ENCODE data around the gene CNNM4. TPM values are rescaled to one million over a fixed set of nuclear protein-coding genes. Genes with fewer than 3 reads are reported as not detected.

The CNNM4 gene
- polyA plus RNA-seq, 1 donor = 17.9 TPM

DNA sequence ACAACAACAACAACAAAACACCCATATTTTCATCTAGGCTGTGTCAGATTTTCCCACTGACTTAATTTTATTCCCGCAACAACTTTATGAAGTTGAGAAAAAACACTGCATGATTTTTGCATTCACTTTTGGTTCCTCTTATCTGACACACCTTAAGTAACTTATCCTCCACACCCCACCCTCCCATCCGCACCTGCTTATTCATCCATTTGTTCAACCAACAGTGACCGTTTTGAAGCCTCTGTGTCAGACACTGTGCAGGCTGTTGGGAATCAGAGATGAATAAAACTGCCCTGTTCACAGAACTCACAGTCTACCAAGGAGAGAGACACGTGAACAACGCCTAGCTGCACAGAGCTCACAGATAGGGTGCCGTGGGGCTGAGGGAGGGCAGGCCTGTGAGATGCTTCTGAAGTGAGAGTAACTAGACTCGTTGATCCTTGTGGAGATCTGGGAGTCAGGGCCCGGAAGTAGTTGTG, 7.4 kb downstream of the CNNM4 start:
- DNase-seq = peak in 1 of 2 donors; percentile 78
- 67% methylated on average over 1 of the region's 8 CpGs for WGBS (ENCODE audit: insufficient coverage, low lambda C conversion rate)
- no peaks in the 10 kb centered on the region for H3K36me3 ChIP-seq (ENCODE audit: control insufficient read depth, insufficient read depth, low read length)
- H3K4me1 ChIP-seq (ENCODE audit: control insufficient read depth, insufficient read depth, low read length) = peaks cover 62% of the 10 kb centered on the region
- no peak overlapping the region for H3K4me3 ChIP-seq (ENCODE audit: low read length)
- H3K27me3 ChIP-seq (ENCODE audit: control insufficient read depth, insufficient read depth, low read length) = no peaks in the 10 kb centered on the region
- H3K9me3 ChIP-seq (ENCODE audit: control insufficient read depth, low read depth, low read length) = no peaks in the 10 kb centered on the region
- H3K27ac ChIP-seq (ENCODE audit: low read length) = peak overlapping the region; percentile 80

DNA sequence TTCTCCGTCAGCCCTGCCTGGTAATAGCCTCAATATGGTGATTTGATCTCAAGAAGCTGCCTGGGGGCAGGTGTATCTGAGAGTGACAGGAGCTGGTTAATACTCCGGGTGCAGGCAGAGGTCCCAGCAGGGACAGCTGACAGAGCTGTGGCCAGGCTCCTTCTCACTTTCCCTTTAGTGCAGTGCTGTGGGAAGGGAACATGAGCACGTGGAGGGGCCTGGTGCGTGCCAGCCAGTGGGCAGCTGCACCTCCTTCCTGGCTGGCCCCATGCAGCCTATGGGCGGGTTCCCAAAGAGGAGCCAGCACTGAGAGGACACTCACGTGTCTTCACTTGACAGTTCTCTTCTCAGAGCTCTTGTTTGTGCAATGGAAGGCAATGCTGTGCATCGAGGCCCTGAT, 9.1 kb downstream of the CNNM4 start:
- Histone ChIP-seq H3K27me3 (ENCODE audit: control insufficient read depth, insufficient read depth, low read length) (no peaks in the 10 kb centered on the region), H3K27ac (ENCODE audit: low read length) (no peak overlapping the region), H3K4me1 (ENCODE audit: control insufficient read depth, insufficient read depth, low read length) (peaks cover 63% of the 10 kb centered on the region), H3K36me3 (ENCODE audit: control insufficient read depth, insufficient read depth, low read length) (no peaks in the 10 kb centered on the region), H3K9me3 (ENCODE audit: control insufficient read depth, low read depth, low read length) (no peaks in the 10 kb centered on the region), H3K4me3 (ENCODE audit: low read length) (no peak overlapping the region)
- WGBS (ENCODE audit: insufficient coverage, low lambda C conversion rate) = no CpG with 5 or more reads among the region's 7 CpGs
- DNase-seq = no peak

DNA sequence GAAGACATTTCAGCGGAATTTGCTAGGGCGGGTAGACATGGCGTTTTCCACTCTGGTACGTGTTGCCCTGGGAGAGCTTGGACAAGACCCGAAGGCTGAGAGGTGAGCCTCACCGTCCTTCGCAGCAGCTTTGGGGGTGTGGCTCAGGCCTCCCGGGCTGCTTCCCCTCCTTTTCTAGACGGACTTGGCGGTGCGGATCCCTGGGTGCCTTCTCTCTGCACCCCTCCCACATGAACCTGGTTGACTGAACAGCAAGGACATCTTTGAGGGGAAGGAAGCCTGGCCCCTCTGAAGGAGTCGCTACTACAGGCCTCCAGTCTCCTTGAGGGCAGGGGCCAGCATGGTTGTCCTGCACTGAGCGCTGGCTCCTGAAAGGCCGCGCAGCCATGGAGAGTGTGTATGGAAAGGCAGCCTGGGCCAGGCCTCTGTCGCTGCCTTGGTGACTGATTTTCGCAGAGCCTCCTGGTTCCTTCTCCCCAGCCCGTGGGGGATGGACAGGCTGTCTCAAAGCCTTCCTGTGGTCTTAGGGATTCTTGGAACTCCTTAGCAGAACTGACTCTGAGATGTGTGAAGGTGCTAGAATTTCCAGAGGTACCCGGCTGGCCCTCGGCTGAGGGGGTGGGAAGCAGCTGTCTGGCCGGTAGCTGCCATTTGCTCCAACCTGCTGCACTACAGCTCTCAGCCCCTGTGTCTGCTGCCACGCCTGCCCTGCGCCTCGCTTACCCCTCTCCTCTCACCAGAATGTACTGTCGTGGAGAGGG, 9.9 kb downstream of the CNNM4 start:
- DNase-seq = no peak
- WGBS (ENCODE audit: insufficient coverage, low lambda C conversion rate) = 40% methylated on average over 1 of the region's 25 CpGs
- Histone ChIP-seq H3K4me1 (ENCODE audit: control insufficient read depth, insufficient read depth, low read length) (peaks cover 58% of the 10 kb centered on the region), H3K36me3 (ENCODE audit: control insufficient read depth, insufficient read depth, low read length) (no peaks in the 10 kb centered on the region), H3K27me3 (ENCODE audit: control insufficient read depth, insufficient read depth, low read length) (no peaks in the 10 kb centered on the region), H3K4me3 (ENCODE audit: low read length) (no peak overlapping the region), H3K27ac (ENCODE audit: low read length) (no peak overlapping the region), H3K9me3 (ENCODE audit: control insufficient read depth, low read depth, low read length) (no peaks in the 10 kb centered on the region)

DNA sequence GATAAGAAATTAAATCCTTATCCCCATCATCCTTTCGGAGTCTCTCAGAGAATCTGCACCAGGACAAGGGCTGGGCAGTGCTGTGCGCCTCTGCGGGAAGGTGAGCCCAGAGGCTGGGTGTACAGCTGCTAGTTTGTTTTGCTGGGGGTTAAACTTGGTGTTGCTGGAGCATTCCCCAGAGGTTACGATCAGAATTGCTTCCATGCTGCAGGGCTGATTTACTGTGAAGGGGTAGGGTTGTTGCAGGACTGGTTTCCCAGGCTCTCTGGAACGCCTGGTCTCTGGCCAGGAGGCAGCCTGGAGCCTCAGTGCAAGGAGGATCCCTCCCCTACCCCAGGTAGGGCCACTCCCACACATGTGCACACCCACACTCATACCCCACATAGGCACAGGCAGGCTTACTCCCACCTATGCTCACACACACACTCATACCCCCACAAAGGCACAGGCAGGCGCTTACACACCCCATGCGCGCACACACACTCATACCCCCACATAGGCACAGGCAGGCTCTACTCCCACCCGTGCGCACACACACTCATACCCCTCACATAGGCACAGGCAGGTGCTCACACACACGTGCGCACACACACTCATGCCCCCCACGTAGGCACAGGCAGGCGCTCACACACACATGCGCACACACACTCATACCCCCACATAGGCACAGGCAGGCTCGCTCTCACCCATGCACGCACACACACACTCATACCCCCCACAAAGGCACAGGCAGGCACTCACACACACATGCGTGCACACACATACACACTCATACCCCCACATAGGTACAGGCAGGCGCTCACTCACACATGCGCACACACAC, 11.3 kb downstream of the CNNM4 start:
- WGBS (ENCODE audit: insufficient coverage, low lambda C conversion rate) = no CpG with 5 or more reads among the region's 20 CpGs

DNA sequence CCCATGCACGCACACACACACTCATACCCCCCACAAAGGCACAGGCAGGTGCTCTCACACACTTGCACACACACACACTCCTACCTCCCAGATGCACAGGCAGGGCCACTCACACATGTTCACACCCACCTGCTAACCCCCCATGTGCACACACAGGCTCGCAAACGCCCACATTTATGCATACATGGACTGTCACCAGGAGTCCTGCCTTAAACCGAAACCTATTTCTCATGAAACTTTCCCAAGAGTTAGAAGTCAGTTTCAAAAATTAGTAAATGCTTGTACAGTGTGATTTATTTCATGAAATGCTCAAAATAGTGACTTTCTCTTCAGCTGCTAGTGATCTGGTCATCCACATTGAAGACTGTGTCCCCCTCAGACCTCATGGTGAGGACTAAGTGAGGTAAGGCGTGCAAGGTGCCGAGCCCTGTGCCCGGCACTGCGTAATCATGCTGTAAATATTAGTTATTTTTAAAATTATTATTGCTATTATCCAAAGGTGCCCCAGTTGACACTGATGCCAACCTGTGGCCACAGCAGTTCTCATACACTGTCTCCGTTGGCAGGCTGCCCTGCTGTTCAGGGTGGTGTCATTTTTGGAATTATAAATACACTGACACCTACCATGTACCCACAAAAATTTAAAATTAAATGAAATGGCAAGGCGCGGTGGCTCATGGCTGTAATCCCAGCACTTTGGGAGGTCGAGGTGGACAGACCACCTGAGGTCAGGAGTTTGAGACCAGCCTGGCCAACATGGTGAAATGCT, 12.4 kb downstream of the CNNM4 start:
- Histone ChIP-seq H3K4me3 (ENCODE audit: low read length) (no peak overlapping the region), H3K4me1 (ENCODE audit: control insufficient read depth, insufficient read depth, low read length) (peaks cover 38% of the 10 kb centered on the region), H3K27ac (ENCODE audit: low read length) (no peak overlapping the region), H3K9me3 (ENCODE audit: control insufficient read depth, low read depth, low read length) (no peaks in the 10 kb centered on the region), H3K27me3 (ENCODE audit: control insufficient read depth, insufficient read depth, low read length) (no peaks in the 10 kb centered on the region), H3K36me3 (ENCODE audit: control insufficient read depth, insufficient read depth, low read length) (no peaks in the 10 kb centered on the region)
- no peak for DNase-seq
- 90% methylated on average over 2 of the region's 12 CpGs for WGBS (ENCODE audit: insufficient coverage, low lambda C conversion rate)

More for the DNA sequence above, 11.3 kb downstream of the CNNM4 start:
- Histone ChIP-seq H3K4me1 (ENCODE audit: control insufficient read depth, insufficient read depth, low read length) (peaks cover 48% of the 10 kb centered on the region), H3K27me3 (ENCODE audit: control insufficient read depth, insufficient read depth, low read length) (no peaks in the 10 kb centered on the region), H3K36me3 (ENCODE audit: control insufficient read depth, insufficient read depth, low read length) (no peaks in the 10 kb centered on the region), H3K27ac (ENCODE audit: low read length) (no peak overlapping the region), H3K4me3 (ENCODE audit: low read length) (no peak overlapping the region), H3K9me3 (ENCODE audit: control insufficient read depth, low read depth, low read length) (no peaks in the 10 kb centered on the region)
- peak in 1 of 2 donors; percentile 59 for DNase-seq

DNA sequence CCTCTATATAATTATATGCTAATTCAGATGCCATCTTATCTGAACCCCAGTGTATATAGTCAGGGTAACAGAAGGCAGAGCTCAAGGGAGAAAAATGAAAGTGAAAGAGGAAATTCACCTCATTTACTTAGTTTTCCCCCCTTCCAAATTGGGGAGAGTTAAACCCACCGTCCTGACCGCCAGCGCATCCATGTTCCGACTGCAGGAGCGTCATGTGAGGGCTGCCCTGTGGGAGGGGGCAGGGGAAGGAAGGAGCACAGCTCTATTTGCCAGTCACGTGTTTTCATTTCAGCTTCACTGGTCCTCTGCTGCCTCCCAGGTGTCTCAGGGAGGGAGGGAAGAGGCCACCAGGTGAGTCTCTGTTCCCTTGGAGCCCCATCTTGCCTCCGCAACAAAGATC, 13.2 kb downstream of the CNNM4 start:
- peak overlapping the region; percentile 67 for H3K27ac ChIP-seq (ENCODE audit: low read length)
- peaks cover 30% of the 10 kb centered on the region for H3K4me1 ChIP-seq (ENCODE audit: control insufficient read depth, insufficient read depth, low read length)
- no peaks in the 10 kb centered on the region for H3K9me3 ChIP-seq (ENCODE audit: control insufficient read depth, low read depth, low read length)
- no peaks in the 10 kb centered on the region for H3K36me3 ChIP-seq (ENCODE audit: control insufficient read depth, insufficient read depth, low read length)
- no peaks in the 10 kb centered on the region for H3K27me3 ChIP-seq (ENCODE audit: control insufficient read depth, insufficient read depth, low read length)
- peak in 1 of 2 donors; percentile 83 for DNase-seq
- H3K4me3 ChIP-seq (ENCODE audit: low read length) = peak overlapping the region; percentile 52
- no CpG with 5 or more reads among the region's 7 CpGs for WGBS (ENCODE audit: insufficient coverage, low lambda C conversion rate)

DNA sequence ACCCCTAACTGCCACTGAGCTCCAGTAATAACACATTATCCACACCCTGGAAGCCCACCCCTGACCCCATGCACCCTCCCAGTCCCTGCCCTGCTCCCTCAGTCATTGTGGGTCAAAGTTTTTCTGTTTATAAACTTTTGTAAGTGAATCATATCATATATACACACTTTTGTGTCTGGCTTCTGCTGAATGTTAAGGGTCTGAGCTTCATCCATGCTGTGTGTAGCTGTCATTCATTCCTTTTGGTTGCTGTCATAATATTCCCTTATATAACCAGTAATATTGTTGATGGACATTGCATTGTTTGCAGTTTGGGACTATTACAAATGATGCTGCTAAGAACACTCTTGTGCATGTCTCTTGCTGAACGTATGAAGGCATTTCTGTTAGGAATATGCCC, 14.5 kb downstream of the CNNM4 start:
- no peak overlapping the region for H3K27ac ChIP-seq (ENCODE audit: low read length)
- no peak for DNase-seq
- H3K4me3 ChIP-seq (ENCODE audit: low read length) = no peak overlapping the region
- WGBS (ENCODE audit: insufficient coverage, low lambda C conversion rate) = no CpG with 5 or more reads among the region's 1 CpG
- H3K36me3 ChIP-seq (ENCODE audit: control insufficient read depth, insufficient read depth, low read length) = no peaks in the 10 kb centered on the region
- no peaks in the 10 kb centered on the region for H3K9me3 ChIP-seq (ENCODE audit: control insufficient read depth, low read depth, low read length)
- peaks cover 23% of the 10 kb centered on the region for H3K4me1 ChIP-seq (ENCODE audit: control insufficient read depth, insufficient read depth, low read length)
- H3K27me3 ChIP-seq (ENCODE audit: control insufficient read depth, insufficient read depth, low read length) = no peaks in the 10 kb centered on the region

DNA sequence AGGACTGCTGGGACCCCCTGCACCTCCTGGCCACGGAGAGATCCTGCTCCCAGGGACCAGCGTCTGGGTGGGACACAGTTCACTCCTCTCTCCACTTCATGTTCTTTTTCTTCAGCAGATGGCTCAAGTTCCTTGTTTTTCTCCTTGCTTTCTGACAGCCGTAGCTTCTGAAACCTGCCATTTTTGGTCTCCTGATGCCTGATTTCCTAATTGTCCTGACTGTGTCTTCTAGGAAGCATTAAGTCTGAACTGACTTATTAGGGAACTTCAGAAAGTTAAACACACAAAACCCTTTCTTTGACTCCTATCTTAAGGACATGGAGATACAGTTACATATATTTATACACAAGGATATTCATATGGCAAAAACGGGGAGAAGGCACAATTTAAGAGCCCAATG, 22.7 kb downstream of the CNNM4 start:
- no peak overlapping the region for H3K27ac ChIP-seq (ENCODE audit: low read length)
- no peaks in the 10 kb centered on the region for H3K36me3 ChIP-seq (ENCODE audit: control insufficient read depth, insufficient read depth, low read length)
- 80% methylated on average over 1 of the region's 4 CpGs for WGBS (ENCODE audit: insufficient coverage, low lambda C conversion rate)
- no peaks in the 10 kb centered on the region for H3K27me3 ChIP-seq (ENCODE audit: control insufficient read depth, insufficient read depth, low read length)
- no peak for DNase-seq
- peaks cover 21% of the 10 kb centered on the region for H3K4me1 ChIP-seq (ENCODE audit: control insufficient read depth, insufficient read depth, low read length)
- H3K4me3 ChIP-seq (ENCODE audit: low read length) = no peak overlapping the region
- H3K9me3 ChIP-seq (ENCODE audit: control insufficient read depth, low read depth, low read length) = no peaks in the 10 kb centered on the region

DNA sequence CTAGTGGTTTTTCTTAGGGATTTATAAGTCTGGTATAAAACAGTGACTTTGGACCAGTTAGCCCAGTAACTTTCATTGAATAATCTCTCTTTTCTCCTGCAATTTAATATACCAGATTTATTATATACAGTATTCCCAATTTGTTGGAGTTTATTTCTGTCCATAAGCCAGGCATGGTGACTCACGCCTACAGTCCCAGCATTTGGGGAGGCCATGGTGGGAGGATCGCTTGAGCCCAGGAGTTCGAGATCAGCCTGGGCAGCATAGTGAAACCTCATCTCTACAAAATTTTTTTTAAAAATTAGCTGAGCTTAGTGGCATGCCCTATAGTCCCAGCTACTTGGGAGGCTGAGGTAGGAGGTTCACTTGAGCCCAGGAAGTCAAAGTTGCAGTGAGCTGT, 26.7 kb downstream of the CNNM4 start:
- no peaks in the 10 kb centered on the region for H3K9me3 ChIP-seq (ENCODE audit: control insufficient read depth, low read depth, low read length)
- no peak overlapping the region for H3K4me3 ChIP-seq (ENCODE audit: low read length)
- H3K4me1 ChIP-seq (ENCODE audit: control insufficient read depth, insufficient read depth, low read length) = peaks cover 31% of the 10 kb centered on the region
- no peak for DNase-seq
- no CpG with 5 or more reads among the region's 3 CpGs for WGBS (ENCODE audit: insufficient coverage, low lambda C conversion rate)
- H3K27ac ChIP-seq (ENCODE audit: low read length) = peak overlapping the region; percentile 81
- H3K36me3 ChIP-seq (ENCODE audit: control insufficient read depth, insufficient read depth, low read length) = no peaks in the 10 kb centered on the region
- H3K27me3 ChIP-seq (ENCODE audit: control insufficient read depth, insufficient read depth, low read length) = no peaks in the 10 kb centered on the region

Data from large intestine (tissue), 3 donors.